ENCODE measurements around the gene EVL.

The EVL gene

DNA sequence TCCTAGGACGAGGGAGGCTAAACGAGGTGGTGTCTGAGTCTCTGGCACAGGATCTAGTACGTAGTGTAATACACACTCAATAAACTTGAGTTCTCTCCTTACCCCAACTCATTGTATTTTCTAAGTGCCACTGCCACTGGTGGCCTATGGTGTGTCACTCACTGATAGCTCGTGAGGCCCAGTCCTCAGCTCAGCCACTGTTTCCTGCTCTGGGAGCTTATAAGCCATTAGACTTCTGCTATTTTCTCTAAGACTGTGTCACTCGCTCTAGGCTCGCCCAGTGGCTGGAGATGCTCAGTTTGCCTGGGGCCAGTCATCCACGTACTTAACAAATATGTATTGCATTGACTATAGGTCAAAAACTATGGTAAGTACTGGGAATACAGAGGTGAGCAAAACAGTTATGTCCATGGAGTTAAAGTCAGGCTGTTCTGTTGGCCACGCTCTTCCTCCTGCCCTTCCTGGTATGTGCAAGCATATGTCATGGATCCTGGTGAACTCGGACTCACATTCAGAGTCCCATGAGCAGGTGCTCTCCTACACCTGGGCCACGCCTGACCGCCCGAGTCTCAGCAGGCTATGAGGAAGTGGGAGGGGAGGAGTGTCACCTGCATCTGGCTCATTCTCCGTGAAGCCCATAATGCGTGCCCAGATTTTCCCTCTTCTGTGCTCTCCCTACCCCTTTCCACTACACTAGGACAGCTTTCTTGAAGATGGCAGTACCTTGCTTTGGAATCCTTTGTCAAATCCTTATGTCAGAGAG lies 52.6 kb downstream of the EVL start:
- H3K4me3 ChIP-seq (replicated peaks in 1 of 2; ENCODE audit: low read depth in 2 of 2, low read length in 2 of 2), result no peak overlapping the region
- TF ChIP-seq, protein P1, sequence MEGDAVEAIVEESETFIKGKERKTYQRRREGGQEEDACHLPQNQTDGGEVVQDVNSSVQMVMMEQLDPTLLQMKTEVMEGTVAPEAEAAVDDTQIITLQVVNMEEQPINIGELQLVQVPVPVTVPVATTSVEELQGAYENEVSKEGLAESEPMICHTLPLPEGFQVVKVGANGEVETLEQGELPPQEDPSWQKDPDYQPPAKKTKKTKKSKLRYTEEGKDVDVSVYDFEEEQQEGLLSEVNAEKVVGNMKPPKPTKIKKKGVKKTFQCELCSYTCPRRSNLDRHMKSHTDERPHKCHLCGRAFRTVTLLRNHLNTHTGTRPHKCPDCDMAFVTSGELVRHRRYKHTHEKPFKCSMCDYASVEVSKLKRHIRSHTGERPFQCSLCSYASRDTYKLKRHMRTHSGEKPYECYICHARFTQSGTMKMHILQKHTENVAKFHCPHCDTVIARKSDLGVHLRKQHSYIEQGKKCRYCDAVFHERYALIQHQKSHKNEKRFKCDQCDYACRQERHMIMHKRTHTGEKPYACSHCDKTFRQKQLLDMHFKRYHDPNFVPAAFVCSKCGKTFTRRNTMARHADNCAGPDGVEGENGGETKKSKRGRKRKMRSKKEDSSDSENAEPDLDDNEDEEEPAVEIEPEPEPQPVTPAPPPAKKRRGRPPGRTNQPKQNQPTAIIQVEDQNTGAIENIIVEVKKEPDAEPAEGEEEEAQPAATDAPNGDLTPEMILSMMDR (IDR thresholded peaks at IDR 0.05; ENCODE audit: low read depth, low read length), result no peak
- DNase-seq (ENCODE audit: low read depth in 2 of 2), result no peak

DNA sequence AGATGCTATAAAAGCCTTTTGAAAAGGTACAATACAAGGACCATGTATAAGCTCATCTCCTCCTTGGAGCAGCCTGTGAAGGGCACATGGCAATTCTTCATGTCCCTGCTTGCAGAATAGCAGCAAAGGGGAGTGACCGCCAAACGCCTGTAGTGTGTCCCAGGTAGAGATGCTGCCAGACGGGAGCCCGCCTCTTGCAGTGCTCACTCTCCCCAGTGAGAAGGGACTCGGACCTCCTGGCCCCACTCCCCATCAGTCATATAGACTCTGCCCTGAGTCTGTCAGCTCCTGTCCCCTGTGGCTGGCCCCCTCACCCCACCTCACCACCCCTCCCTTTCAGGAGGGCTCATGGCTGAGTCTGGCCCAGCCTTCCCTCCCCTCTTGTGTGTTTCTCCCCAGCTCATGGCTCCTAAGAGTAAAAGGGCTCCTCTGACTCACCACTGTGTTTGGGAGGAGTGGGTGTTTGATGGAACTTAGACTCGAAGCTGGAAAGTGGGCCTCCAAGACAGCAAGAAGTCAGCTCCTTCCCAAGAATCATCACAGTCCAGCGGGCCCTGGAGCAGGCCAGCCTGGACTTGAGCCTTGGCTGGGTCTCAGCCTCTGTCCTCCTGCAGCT lies 53.3 kb downstream of the EVL start:
- TF ChIP-seq, protein P1 (IDR thresholded peaks at IDR 0.05; ENCODE audit: low read depth, low read length), result no peak
- no peak overlapping the region for H3K4me3 ChIP-seq (replicated peaks in 1 of 2; ENCODE audit: low read depth in 2 of 2, low read length in 2 of 2)
- DNase-seq (ENCODE audit: low read depth in 2 of 2), result no peak

DNA sequence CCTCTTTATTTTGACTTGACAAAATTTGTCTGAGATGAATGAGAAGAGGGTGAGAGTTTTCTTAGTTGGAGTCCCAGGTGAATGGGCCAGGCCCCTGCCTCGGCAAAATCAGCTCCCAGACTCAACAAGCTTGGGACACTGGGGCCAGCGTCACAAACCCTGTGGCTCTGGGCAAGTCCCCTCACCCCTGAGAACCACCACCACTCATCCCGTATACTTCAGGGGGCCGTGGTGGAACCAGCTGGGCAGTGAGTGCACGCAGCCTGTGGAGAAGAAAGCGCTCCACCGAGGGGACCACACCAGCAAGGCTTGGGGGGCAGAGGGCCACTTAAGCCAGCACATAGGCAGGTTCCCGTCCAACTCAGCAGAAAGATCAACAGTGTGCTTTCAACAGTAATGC lies 54.0 kb downstream of the EVL start:
- DNase-seq (ENCODE audit: low read depth in 2 of 2), result no peak
- TF ChIP-seq, protein P1 (IDR thresholded peaks at IDR 0.05; ENCODE audit: low read depth, low read length), result no peak
- no peak overlapping the region for H3K4me3 ChIP-seq (replicated peaks in 1 of 2; ENCODE audit: low read depth in 2 of 2, low read length in 2 of 2)

DNA sequence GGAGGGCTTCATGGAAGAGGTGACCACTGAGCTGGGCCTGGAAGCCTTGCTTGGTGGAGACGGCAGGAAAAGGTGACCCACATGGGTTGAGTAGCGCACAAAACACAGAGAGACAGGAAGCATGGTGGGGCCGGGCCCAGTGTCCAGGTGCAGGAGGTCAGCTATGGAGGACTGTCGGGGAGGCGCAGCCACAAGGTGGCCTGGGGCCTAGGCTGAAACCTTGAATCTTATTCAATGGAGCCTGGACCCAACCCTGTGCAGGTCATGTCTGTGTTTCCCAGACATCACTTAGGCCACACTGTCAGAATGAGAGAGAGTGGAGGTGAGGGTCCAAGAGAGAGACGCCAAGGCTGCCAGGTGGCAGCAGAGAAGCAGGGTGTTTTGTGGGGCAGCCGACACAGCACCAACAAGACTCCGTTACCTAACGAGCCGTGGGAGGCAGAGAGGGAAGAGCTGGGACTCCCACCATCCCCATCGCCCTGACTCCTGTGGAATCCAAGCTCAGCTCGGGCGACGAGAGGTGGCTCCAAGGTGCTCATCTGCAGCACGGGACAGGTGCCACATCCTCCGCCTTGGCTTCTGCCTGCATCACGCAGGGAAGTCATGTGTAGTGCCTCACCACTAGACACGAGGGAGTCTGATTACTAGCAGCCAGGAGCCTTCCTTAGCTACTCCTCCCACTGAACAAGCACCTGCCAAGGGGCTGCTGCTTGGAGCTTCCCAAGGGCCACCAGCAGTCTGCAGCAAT lies 55.5 kb downstream of the EVL start:
- DNase-seq (ENCODE audit: low read depth in 2 of 2), result no peak
- no peak overlapping the region for H3K4me3 ChIP-seq (replicated peaks in 1 of 2; ENCODE audit: low read depth in 2 of 2, low read length in 2 of 2)
- TF ChIP-seq, protein P1 (IDR thresholded peaks at IDR 0.05; ENCODE audit: low read depth, low read length), result no peak

DNA sequence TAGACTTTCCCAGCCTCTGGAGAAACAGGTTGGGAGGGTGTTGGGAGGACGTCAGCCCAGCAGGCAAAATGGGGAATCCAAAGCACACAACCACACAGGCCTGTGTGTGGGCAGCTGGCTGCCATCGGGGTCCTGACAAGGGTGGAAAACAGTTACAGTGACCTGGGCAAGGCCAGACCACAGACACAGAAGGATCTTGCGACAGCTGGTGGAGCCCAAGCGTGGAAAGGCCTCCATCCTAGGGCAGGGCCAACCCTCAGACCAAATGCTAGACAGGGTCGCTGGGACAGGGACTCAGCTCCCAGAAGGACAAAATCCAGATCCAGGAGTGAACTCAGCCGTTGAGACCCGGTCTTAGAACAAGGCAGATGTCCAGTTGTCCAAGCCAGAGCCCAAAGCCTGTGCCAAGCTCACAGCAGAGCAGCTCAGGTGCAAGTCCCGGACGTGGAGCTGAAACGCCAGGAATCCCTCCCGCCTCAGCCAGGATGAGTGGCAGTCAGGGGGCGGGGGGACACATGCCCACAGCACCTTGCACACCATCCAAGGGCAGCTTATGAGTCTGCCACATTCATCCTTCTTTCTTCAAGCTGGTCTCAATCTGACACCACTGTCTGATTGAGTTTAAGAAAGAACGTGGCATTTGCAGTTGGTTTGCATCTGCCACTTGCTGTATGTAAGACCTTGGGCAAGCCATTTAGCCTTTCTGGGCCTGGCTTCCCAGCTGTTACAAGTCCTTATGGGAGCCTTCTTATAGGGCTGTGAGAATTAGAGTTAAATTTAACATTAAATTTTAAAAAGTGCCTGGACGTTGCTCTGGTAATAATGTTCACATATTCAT lies 56.6 kb downstream of the EVL start:
- H3K4me3 ChIP-seq (replicated peaks in 1 of 2; ENCODE audit: low read depth in 2 of 2, low read length in 2 of 2), result no peak overlapping the region
- TF ChIP-seq, protein P1 (IDR thresholded peaks at IDR 0.05; ENCODE audit: low read depth, low read length), result no peak
- DNase-seq (ENCODE audit: low read depth in 2 of 2), result no peak

DNA sequence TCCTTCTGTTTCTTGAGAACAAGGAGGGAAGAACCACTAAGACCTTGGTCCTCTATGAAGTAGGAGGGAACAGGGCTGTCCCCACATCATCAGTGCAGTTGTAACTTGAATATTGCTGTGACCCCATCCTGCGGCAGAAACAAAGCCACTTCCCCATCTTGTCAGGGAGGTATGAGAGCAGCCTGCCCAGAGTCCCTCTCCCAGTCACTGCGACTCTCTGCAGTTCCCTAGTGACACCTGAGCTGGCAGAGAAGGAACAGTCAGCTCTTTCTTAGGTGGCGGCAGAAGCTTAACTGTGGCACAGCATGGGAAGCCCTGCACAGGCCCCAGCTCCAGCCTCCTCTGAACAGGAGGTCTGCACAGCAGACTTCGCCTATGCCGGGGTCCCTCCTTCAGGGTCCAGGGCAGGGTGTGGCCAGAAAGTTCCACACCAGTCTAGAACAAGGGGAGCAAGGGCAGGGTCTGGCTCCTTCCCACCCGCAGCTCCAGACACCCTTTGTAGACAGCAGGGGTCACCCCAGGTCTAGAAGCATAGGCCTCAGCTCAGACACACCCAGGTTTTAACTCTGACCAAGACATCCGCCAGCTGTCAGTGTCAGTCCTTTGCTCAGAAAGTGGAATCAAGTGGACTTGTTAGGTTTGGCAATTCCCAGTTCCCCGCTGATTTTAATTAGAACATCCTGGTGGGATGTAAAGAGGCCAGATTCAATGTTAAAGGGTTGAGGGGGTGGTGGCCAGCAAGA lies 57.4 kb downstream of the EVL start:
- TF ChIP-seq, protein P1 (IDR thresholded peaks at IDR 0.05; ENCODE audit: low read depth, low read length), result no peak
- no peak overlapping the region for H3K4me3 ChIP-seq (replicated peaks in 1 of 2; ENCODE audit: low read depth in 2 of 2, low read length in 2 of 2)
- DNase-seq (ENCODE audit: low read depth in 2 of 2), result no peak

Data from cardiac fibroblast (primary cell).